Loucy (cell line): Measurements from ENCODE around the gene ELSPBP1.
"Not testable (repeated sequence)": the region's sequence is repeated elsewhere in the genome, so short reads cannot be mapped to it uniquely, and the experiment has no call there.

Experiments
- H2AFZ ChIP-seq: fragments of 200-600 bp; sonication (generic); 2 replicates; pipeline ENCODE4 v1.6.0; 2016; ENCODE audit warnings: antibody characterized with exemption, mild to moderate bottlenecking, low read length, moderate library complexity
- H3F3A ChIP-seq: fragments of 200-600 bp; 2 replicates; pipeline ENCODE4 v1.6.0; 2016; ENCODE audit warnings: antibody characterized with exemption, low read depth, mild to moderate bottlenecking
- H3K27me3 ChIP-seq: fragments of 200-600 bp; sonication (generic); 2 replicates; pipeline ENCODE4 v1.6.1; 2014; ENCODE audit warnings: low read length, mild to moderate bottlenecking; ENCODE audit not compliant: insufficient read depth, poor library complexity, severe bottlenecking
- H3K36me3 ChIP-seq: fragments of 200-600 bp; sonication (generic); 2 replicates; pipeline ENCODE4 v1.6.1; 2016; ENCODE audit warnings: low read length; ENCODE audit not compliant: insufficient read depth
- H3K4me1 ChIP-seq: fragments of 200-600 bp; sonication (generic); 2 replicates; pipeline ENCODE4 v1.5.1; 2014; ENCODE audit warnings: low read length, mild to moderate bottlenecking; ENCODE audit not compliant: insufficient read depth, poor library complexity, severe bottlenecking
- H3K4me2 ChIP-seq: fragments of 200-600 bp; sonication (generic); 2 replicates; pipeline ENCODE4 v1.6.0; 2014; ENCODE audit warnings: antibody characterized with exemption, low read length, low read depth, mild to moderate bottlenecking; ENCODE audit not compliant: poor library complexity, severe bottlenecking
- H3K4me3 ChIP-seq: fragments of 200-600 bp; sonication (generic); 2 replicates; pipeline ENCODE4 v1.5.1; 2014; ENCODE audit warnings: low read length, mild to moderate bottlenecking, mixed read lengths; ENCODE audit not compliant: poor library complexity, severe bottlenecking
- H3K79me2 ChIP-seq: fragments of 200-600 bp; sonication (generic); 2 replicates; pipeline ENCODE4 v1.6.1; 2014; ENCODE audit warnings: low read length; ENCODE audit not compliant: insufficient read depth
- H3K9ac ChIP-seq: fragments of 200-600 bp; sonication (generic); 2 replicates; pipeline ENCODE4 v1.6.0; 2014; ENCODE audit warnings: mild to moderate bottlenecking, low read depth, low read length, moderate library complexity; ENCODE audit not compliant: poor library complexity, severe bottlenecking
- H3K9me2 ChIP-seq: fragments of 200-600 bp; sonication (generic); replicated peaks from 2 replicates; pipeline ENCODE4 v1.6.1; 2016; ENCODE audit warnings: low read depth, low read length, mixed read lengths
- H3K9me3 ChIP-seq: fragments of 200-600 bp; sonication (generic); 2 replicates; pipeline ENCODE4 v1.6.1; 2014; ENCODE audit warnings: mild to moderate bottlenecking, antibody characterized with exemption, low read length, low read depth; ENCODE audit not compliant: insufficient read depth
- H4K20me1 ChIP-seq: fragments of 200-600 bp; sonication (generic); 2 replicates; pipeline ENCODE4 v1.6.0; 2014; ENCODE audit warnings: antibody characterized with exemption, low read length, mild to moderate bottlenecking; ENCODE audit not compliant: insufficient read depth, poor library complexity, severe bottlenecking
- EZH2phosphoT487 ChIP-seq: fragments of 200-600 bp; IDR thresholded peaks from 2 replicates; pipeline ENCODE4 v1.6.1; 2018; ENCODE audit warnings: antibody characterized with exemption, mild to moderate bottlenecking, moderate library complexity, borderline replicate concordance
- TF ChIP-seq, protein P1 (sequence below): fragments of 200-600 bp; sonication (generic); conservative IDR thresholded peaks from 2 replicates; pipeline ENCODE4 v1.5.1; 2014; ENCODE audit warnings: mild to moderate bottlenecking, antibody characterized with exemption, low read length

ELSPBP1 gene

GRCh38 chr19:48069435-48069834 is 75.0 kb downstream of the ELSPBP1 start:
- no peak overlapping the region for H3K4me2 ChIP-seq
- no peak overlapping the region for H3K4me3 ChIP-seq
- H3K79me2 ChIP-seq, result no peaks in the 10 kb centered on the region
- H3K36me3 ChIP-seq, result no peaks in the 10 kb centered on the region
- TF ChIP-seq EZH2phosphoT487, result no peak
- TF ChIP-seq, protein P1, sequence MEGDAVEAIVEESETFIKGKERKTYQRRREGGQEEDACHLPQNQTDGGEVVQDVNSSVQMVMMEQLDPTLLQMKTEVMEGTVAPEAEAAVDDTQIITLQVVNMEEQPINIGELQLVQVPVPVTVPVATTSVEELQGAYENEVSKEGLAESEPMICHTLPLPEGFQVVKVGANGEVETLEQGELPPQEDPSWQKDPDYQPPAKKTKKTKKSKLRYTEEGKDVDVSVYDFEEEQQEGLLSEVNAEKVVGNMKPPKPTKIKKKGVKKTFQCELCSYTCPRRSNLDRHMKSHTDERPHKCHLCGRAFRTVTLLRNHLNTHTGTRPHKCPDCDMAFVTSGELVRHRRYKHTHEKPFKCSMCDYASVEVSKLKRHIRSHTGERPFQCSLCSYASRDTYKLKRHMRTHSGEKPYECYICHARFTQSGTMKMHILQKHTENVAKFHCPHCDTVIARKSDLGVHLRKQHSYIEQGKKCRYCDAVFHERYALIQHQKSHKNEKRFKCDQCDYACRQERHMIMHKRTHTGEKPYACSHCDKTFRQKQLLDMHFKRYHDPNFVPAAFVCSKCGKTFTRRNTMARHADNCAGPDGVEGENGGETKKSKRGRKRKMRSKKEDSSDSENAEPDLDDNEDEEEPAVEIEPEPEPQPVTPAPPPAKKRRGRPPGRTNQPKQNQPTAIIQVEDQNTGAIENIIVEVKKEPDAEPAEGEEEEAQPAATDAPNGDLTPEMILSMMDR, result no peak
- no peaks in the 10 kb centered on the region for H3K9me3 ChIP-seq
- H3K9ac ChIP-seq, result no peak overlapping the region
- no peaks in the 10 kb centered on the region for H3K9me2 ChIP-seq
- H3F3A ChIP-seq, result no peaks in the 10 kb centered on the region
- H3K4me1 ChIP-seq, result no peaks in the 10 kb centered on the region
- no peak overlapping the region for H2AFZ ChIP-seq
- H4K20me1 ChIP-seq, result no peaks in the 10 kb centered on the region
- H3K27me3 ChIP-seq, result no peaks in the 10 kb centered on the region

DNA sequence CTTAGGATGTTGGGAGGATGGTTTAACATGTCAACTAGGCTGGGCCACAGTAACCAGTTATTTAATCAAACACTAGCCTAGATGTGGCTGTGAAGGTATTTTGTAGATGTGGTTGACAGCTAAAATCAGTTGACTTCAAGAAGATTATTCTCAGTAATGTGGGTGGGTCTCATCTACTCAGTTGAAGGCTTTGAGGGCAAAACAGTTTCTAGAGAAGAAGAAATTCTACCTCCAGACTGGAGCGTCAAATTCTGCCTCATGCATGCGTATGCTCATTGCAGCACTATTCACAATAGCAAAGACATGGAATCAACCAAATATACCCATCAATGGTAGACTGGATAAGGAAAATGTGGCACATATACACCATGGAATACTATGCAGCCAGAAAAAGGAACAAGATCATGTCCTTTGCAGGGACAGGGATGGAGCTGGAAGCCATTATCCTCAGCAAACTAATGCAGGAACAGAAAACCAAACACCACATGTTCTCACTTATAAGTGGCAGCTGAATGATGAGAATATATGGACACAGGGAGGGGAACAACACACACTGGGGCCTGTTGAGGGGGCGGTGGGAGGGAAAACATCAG is 75.8 kb downstream of the ELSPBP1 start:
- H3K9me3 ChIP-seq, H3K4me2 ChIP-seq, H3F3A ChIP-seq, H2AFZ ChIP-seq, H3K36me3 ChIP-seq, H3K4me1 ChIP-seq, H4K20me1 ChIP-seq, H3K79me2 ChIP-seq, H3K4me3 ChIP-seq, H3K9me2 ChIP-seq, H3K27me3 ChIP-seq, H3K9ac ChIP-seq: not testable (repeated sequence)
